ENCODE data around the gene FYCO1. TPM values are rescaled to one million over a fixed set of nuclear protein-coding genes. Genes with fewer than 3 reads are reported as not detected.
A peak's percentile ranks its signal among the peaks of the same experiment; 100 is the strongest.

Gene FYCO1
- total and polyA plus RNA-seq, 10 of the 15 experiments (the other 5 are each of a cell fraction or from before 2014, with no cell fraction given): 1.5 to 8.4 (median 6.5) TPM

GRCh38 chr3:45904931-45905330 lies 90.7 kb downstream of the FYCO1 start (continued):
- TF ChIP-seq WRNIP1 (IDR thresholded peaks at IDR 0.05; ENCODE audit: borderline replicate concordance, low read depth, low read length) (no peak), ZNF687 (IDR thresholded peaks at IDR 0.05) (peak; percentile 89; the same call in 1 of the 2 replicates), DPF2 (IDR thresholded peaks at IDR 0.05) (0 out of 2 replicates have a peak, but pooled peaks have one; percentile 41), MTA2 (IDR thresholded peaks at IDR 0.05; ENCODE audit: low read depth) (peak; percentile 76; the same call in 1 of the 2 replicates), RELB (IDR thresholded peaks at IDR 0.05; ENCODE audit: low read depth) (peak; percentile 98), IRF4 (IDR thresholded peaks at IDR 0.05; ENCODE audit: low read depth, low read length) (0 out of 2 replicates have a peak, but pooled peaks have one; percentile 18), FOXM1 (IDR thresholded peaks at IDR 0.05; ENCODE audit: low read depth, low read length) (peak; percentile 85; the same call in 1 of the 2 replicates), JUNB (IDR thresholded peaks at IDR 0.05) (peak; percentile 30; the same call in 1 of the 2 replicates), RUNX3 (IDR thresholded peaks at IDR 0.05; ENCODE audit: low read length) (peak; percentile 98), PML (IDR thresholded peaks at IDR 0.05; ENCODE audit: low read length) (peak; percentile 82), CREB1 (IDR thresholded peaks at IDR 0.05; ENCODE audit: low read depth) (peak; percentile 57; the same call in 1 of the 2 replicates), BCL3 (IDR thresholded peaks at IDR 0.05; ENCODE audit: borderline replicate concordance, insufficient read depth, low read depth, low read length, poor library complexity, severe bottlenecking) (peak; percentile 40), PKNOX1 (IDR thresholded peaks at IDR 0.05) (peak; percentile 34; the same call in 1 of the 2 replicates), CEBPZ (IDR thresholded peaks at IDR 0.05; ENCODE audit: low read depth, low read length) (no peak), MAX (IDR thresholded peaks at IDR 0.05; ENCODE audit: low read depth, low read length) (0 out of 2 replicates have a peak, but pooled peaks have one; percentile 26), NR2F1 (conservative IDR thresholded peaks at IDR 0.05) (0 out of 2 replicates have a peak, but pooled peaks have one; percentile 14), TCF3 (IDR thresholded peaks at IDR 0.05; ENCODE audit: borderline replicate concordance, insufficient read depth, low read depth, low read length) (no peak), CREM (IDR thresholded peaks at IDR 0.05; ENCODE audit: low read depth) (peak; percentile 55; the same call in 1 of the 2 replicates), SUPT20H (IDR thresholded peaks at IDR 0.05; ENCODE audit: borderline replicate concordance, control insufficient read depth, low read depth, low read length) (no peak)

Measured in GM12878 (cell line).